Thoracic aorta endothelial cell (primary cell): Measurements from ENCODE around the gene PCDHA5. TPM values are rescaled to one million over a fixed set of nuclear protein-coding genes. Genes with fewer than 3 reads are reported as not detected.

Experiments used
- total RNA-seq: library from RNA; depleted of rRNA; stranded (reverse); fragments of >200 nt; gene quantifications from 2 replicates; pipeline ENCODE4 v1.2.3, GENCODE V29; 2012

PCDHA5 gene
- under 0.01 and 0.07 TPM in 2 replicates for total RNA-seq

GRCh38 chr5:140821375-140822280 is at the start of gene PCDHA5:
TSS of gene PCDHA5 (plus strand) at chr5:140821613.

GRCh38 chr5:140785905-140786686 is 35.3 kb upstream of the PCDHA5 start, which contains the start of gene PCDHA1:
TSS of gene PCDHA1 (plus strand) at chr5:140786140.

GRCh38 chr5:140794595-140795258 is 26.7 kb upstream of the PCDHA5 start, which contains the start of gene PCDHA2:
TSS of gene PCDHA2 (plus strand) at chr5:140794852.

GRCh38 chr5:140800816-140801493 is 20.5 kb upstream of the PCDHA5 start, which contains the start of gene PCDHA3:
TSS of gene PCDHA3 (plus strand) at chr5:140801057.

GRCh38 chr5:140806834-140807775 is 14.3 kb upstream of the PCDHA5 start, which contains the start of gene PCDHA4:
TSS of gene PCDHA4 (plus strand) at chr5:140807068.

GRCh38 chr5:140827704-140828361 is 6.4 kb downstream of the PCDHA5 start, which contains the start of gene PCDHA6:
TSS of gene PCDHA6 (plus strand) at chr5:140827960. CDS start at chr5:140828092, 132 bp downstream.

GRCh38 chr5:140833993-140834392 is 12.6 kb downstream of the PCDHA5 start, which contains the start of gene PCDHA7:
TSS of gene PCDHA7 (plus strand) at chr5:140834269. CDS start at chr5:140834384, 115 bp downstream.

GRCh38 chr5:140840978-140841962 is 19.9 kb downstream of the PCDHA5 start, which contains the start of gene PCDHA8:
TSS of gene PCDHA8 (plus strand) at chr5:140841187. CDS start at chr5:140841322, 135 bp downstream.

GRCh38 chr5:140848139-140849102 is 27.0 kb downstream of the PCDHA5 start, which contains the start of gene PCDHA9:
TSS of gene PCDHA9 (plus strand) at chr5:140848382. CDS start at chr5:140848496, 114 bp downstream.

GRCh38 chr5:140855772-140856674 is 34.6 kb downstream of the PCDHA5 start, which contains the start of gene PCDHA10:
TSS of gene PCDHA10 (plus strand) at chr5:140855897. CDS start at chr5:140856049, 152 bp downstream.

GRCh38 chr5:140868721-140869554 is 47.5 kb downstream of the PCDHA5 start, which contains the start of gene PCDHA11:
TSS of gene PCDHA11 (plus strand) at chr5:140868957. CDS start at chr5:140869104, 147 bp downstream.

